ENCODE measurements around the gene CHRDL2.

GRCh38 chr11:74748211-74749126 is 17.2 kb upstream of the CHRDL2 start, which contains the start of gene RNF169:
- TF ChIP-seq CTCF (conservative IDR thresholded peaks at IDR 0.05; ENCODE audit: low read length), result no peak
- TF ChIP-seq EZH2phosphoT487 (IDR thresholded peaks at IDR 0.05; ENCODE audit: borderline replicate concordance, low read depth, low read length), result no peak
